Daoy (cell line): ENCODE measurements around the gene LRRC2. TPM values are rescaled to one million over a fixed set of nuclear protein-coding genes. Genes with fewer than 3 reads are reported as not detected.
"Not testable (repeated sequence)": the region's sequence is repeated elsewhere in the genome, so short reads cannot be mapped to it uniquely, and the experiment has no call there.

Experiments
- DNase-seq: peaks from one replicate; pipeline ENCODE4 v3.0.0-alpha.2; 2015; ENCODE audit warnings: low read depth
- total RNA-seq: library from RNA; depleted of rRNA; stranded (reverse); fragments of >200 nt; shearing (Covaris generic); gene quantifications from 2 replicates; pipeline ENCODE4 v1.2.3, GENCODE V29; 2014

LRRC2 gene
- total RNA-seq, 1 experiment from 2014 or later, result 0.40 TPM

- DNase-seq, result no peak
These were observed 38.9 kb downstream of the LRRC2 start for GRCh38 chr3:46527239-46527638.

DNA sequence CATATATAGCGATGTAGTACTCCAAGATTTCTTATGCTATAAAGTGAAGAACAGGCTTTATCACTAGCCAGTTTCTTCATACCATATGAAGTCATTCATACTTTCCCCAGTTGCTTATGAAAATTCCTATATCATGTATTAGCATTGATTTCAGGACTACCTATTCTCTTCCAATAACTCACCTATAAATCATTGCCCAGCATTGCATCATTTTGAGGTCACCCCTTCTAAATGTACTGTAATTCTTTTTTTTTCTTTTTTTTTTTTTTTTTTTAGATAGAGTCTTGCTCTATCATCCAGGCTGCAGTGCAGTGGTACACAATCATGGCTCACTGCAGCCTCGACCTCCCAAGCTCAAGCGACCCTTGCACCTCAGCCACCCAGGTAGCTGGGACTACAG is 41.3 kb downstream of the LRRC2 start:
- no peak for DNase-seq

- no peak for DNase-seq
These were observed 42.1 kb downstream of the LRRC2 start for GRCh38 chr3:46524008-46524407.

- no peak for DNase-seq
These were observed 42.5 kb downstream of the LRRC2 start for GRCh38 chr3:46523556-46523955.

DNA sequence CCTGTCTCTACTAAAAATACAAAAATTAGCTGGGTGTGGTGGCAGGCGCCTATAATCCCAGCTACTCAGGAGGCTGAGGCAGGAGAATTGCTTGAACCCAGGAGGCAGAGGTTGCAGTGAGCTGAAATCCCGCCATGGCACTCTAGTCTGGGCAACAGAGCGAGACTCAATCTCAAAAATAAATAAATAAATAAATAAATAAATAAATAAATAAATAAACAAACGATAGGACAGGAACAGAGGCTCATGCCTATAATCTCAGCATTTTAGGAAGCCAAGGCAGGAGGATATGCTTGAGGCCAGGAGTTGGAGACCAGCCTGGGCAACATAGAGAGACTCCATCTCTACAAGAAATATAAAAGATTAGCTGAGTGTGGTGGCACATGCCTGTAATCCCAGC is 43.9 kb downstream of the LRRC2 start:
- DNase-seq, result not testable (repeated sequence)

GRCh38 chr3:46521096-46521495 is 45.0 kb downstream of the LRRC2 start:
- no peak for DNase-seq

DNA sequence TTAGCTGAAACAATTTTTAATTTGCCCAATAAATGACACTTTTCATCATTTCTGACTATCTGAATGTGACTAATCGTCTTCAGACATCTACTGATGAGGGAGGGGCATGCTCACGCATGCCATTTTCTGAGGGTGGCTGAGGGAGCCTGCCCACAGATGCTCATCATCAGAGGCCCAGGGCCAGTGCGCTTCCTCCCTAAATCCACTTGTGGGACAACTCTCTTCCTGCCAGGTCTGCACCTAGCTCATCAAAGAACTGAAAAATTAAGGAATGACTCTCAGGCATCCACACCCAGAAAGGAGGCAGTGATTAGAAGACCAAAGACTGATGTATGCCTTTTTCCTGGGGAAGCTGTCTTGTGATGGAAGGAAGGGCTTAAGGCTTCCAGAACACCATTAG is 45.6 kb downstream of the LRRC2 start:
- no peak for DNase-seq

GRCh38 chr3:46519952-46520351 is 46.1 kb downstream of the LRRC2 start:
- DNase-seq, result no peak

DNA sequence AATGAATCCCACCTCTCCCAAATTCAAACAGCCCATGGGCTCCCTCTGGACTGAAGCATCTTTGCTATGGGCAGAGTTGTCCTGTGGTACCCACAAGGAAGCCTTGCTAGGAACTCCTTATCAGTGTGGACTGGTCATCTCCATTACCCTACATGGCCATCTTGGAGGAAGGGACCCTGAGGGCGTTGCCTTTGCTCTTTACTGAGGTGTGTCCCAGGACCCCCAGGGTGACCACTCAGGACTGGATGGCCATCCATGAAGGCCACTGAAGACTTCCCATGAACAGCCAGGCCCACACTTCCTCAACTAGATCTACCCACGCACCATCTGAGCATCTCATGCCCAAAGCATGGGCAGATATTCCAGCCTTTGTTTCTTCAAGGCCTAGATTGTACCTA is 48.3 kb downstream of the LRRC2 start:
- DNase-seq, result no peak

DNA sequence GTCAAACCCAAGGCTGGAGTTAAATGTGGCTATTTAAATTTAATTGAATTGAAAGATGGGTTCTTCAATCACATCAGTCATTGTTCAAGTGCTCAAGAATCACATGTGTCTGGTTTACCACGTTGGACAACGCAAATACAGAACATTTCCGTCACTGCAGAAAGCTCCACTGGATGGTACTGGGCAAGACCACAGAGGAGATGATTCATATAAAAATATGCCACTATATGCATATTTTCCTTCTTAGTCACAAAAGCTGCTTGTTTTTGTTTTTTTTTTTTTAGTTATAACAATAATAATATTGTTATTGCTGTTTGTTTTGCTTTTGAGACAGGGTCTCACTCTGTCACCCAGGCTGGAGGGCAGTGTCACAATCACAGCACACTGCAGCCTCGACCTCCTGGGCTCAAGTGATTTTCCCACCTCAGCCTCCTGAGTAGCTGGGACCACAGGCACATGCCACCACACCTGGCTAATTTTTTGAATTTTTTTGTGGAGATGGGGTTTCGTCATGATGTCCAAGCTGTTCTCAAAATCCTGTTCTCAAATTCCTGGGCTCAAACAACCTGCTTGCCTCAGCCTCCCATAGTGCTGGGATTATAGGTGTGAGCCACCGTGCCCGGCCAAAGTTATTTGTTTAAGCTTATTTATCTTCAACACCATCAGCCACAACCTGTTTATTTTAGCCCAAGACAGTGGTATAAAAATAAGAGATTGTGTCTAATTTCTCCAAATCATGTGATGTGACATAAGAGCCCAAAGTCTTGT is 48.9 kb downstream of the LRRC2 start:
- DNase-seq, result peak; percentile 78

GRCh38 chr3:46516521-46516920 is 49.6 kb downstream of the LRRC2 start:
- no peak for DNase-seq

DNA sequence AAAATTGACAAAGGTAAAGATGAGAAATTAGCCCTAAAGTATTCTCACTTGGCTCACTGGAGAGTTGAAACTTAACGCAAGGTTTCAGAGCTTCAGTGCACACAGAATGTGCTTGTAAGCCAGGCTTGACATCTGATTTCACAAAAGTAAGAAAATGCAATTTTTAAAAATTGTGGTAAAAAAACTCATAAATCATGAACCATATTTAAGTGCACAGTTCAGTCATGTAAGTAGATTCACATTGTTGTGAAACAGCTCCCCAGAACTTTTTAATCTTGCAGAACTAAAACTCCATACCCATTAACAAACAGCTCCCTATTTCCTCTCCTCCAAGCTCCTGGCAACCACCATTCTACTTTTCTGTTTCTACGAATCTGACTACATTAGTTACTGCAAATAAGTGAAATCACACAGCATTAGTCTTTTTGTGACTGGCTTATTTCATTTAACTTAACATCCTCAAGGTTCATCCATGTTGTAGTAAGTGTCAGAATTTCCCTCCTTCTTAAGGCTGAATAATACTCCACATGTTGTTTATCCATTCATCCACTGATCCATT is 53.8 kb downstream of the LRRC2 start:
- DNase-seq, result no peak

DNA sequence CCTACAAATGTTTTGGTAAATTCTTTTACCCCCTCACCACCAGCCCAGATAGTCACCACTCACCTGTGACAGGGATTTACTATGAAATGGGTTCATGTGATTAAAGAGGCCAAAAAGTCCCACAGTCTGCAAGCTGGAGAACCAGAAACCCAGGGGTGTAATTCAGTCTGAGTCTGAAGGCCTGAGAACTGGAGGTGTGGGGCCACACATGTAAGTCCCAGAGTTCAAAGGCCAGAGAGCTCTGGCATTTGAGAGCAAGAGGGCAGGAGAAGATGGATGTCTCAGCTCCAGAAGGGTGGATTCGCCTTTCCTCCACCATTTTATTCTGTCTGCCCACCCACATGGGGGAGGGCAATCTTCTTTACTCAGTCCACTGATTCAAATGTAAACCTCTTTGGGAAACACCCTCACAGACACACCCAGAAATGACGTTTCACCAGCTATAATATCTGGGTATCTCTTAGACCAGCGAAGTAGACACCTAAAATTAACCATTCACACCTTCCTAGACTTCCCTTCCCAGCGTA is 56.4 kb downstream of the LRRC2 start:
- no peak for DNase-seq

GRCh38 chr3:46508850-46509591 is 57.1 kb downstream of the LRRC2 start:
- DNase-seq, result no peak

DNA sequence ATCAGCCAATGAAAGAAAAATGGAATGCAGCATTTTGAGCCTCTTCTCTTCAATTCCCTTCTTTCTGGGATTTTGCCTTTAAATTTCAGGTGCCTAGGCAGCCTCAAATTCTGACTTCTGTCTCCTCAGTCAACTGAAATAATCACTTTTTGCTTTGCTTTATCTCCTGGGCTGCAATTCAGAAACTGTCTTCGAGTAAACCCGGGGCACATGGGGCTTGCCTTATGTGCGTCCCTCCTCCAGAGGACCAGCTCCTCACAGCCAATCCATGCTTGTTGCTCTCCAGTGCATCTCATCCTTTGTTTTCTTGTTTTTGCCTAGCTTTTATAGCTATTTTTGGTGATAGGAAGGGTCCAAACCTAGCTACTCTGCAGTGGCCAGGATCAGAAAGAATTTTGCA is 59.6 kb downstream of the LRRC2 start:
- DNase-seq, result no peak

DNA sequence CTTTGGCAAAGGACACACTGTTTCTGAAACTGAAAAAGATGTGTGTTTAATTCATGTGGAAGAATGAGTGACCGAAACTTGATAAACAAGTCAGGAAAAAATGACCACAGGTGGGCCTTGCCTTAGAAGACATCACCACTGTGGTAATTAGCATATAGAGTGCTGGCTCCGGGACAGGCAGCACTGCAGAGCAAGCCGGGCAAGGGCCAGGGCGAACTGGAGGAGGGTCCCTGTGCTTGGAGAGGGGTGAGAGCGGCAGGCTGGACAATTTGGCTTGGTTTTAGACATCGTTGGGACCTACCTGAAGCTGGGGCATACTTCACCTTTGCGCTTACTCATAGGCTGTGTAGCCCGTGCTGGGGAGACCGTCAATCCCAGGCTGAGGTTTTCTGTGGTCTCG is 60.1 kb downstream of the LRRC2 start:
- no peak for DNase-seq

- no peak for DNase-seq
These were observed 61.3 kb downstream of the LRRC2 start for GRCh38 chr3:46504789-46505188.

DNA sequence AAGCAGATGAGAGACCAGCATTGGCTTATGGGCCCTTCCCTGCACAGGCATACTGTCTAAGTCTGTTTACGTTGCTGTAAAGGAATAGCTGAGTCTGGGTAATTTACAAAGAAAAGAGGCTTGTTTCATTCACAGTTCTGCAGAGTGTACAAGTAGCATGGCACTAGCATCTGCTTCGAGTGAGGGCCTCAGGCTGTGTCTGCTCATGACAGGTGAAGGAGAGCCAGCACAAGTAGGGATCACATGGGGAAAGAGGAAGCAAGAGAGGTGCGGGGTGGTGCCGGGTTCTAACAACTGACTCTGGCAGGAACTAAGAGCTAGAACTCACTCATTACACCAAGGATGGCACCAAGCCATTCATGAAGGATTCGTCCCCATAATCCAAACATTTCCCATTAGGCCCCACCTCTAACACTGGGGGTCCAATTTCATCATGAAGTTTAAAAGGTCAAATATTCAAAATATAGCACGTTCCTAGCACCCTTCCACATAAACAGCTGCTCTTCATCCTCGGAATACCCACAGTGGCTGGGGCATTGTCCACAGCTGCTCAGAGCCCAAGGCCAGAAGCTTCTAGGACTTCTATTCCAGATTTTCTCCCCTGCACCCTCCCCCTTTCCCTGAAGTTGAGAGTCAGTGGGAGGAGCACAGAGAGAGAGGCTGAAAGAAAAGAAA is 62.8 kb downstream of the LRRC2 start:
- no peak for DNase-seq

DNA sequence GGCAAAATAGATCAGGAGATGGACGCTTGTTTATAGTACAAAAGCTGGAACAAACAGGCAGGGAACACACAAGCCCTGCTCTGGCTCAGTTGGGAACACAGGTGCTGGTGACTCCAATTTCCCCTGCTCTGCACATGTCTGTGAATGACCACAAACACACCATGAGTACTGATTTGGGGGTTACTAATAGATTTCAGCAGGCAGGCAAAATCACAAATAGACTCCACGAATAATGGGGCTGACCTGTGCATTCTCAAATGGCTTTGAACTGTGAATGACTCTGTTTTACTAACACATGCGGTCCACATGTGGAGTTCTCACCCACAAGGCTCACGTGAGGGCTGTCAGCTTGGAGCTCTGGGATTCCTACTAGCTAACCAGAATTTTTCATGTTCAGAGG is 64.4 kb downstream of the LRRC2 start:
- no peak for DNase-seq

- DNase-seq, result peak; percentile 35
These were observed 65.2 kb downstream of the LRRC2 start for GRCh38 chr3:46500656-46501635.

- no peak for DNase-seq
These were observed 67.1 kb downstream of the LRRC2 start for GRCh38 chr3:46498916-46499519.
